GM12801 (cell line): ENCODE data around the gene PIERCE2.

Source experiments
- TF ChIP-seq, protein P1 (sequence below): IDR thresholded peaks from one replicate; pipeline ENCODE4 v1.5.1; 2011; ENCODE audit warnings: control low read depth; ENCODE audit not compliant: insufficient read length; ENCODE audit errors: extremely low read depth

PIERCE2 gene

DNA sequence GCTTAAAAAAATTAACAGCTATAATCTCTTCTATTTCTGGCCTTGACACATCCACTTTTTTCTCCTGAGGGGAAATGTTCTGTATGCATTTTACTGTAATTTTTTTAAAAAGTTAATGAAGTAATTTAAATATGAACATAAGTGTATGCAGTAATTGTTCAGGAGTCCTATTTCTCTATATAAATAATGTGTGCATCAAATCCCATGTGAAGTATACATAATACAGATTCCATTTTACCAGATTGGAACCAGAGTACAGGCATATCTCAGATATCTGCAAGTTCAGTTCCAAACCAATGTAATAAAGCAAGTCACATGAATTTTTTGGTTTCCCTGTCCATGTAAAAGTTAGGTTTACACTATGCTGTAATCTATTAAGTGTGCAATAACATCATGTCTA lies 26.7 kb upstream of the PIERCE2 start:
- TF ChIP-seq, protein P1, sequence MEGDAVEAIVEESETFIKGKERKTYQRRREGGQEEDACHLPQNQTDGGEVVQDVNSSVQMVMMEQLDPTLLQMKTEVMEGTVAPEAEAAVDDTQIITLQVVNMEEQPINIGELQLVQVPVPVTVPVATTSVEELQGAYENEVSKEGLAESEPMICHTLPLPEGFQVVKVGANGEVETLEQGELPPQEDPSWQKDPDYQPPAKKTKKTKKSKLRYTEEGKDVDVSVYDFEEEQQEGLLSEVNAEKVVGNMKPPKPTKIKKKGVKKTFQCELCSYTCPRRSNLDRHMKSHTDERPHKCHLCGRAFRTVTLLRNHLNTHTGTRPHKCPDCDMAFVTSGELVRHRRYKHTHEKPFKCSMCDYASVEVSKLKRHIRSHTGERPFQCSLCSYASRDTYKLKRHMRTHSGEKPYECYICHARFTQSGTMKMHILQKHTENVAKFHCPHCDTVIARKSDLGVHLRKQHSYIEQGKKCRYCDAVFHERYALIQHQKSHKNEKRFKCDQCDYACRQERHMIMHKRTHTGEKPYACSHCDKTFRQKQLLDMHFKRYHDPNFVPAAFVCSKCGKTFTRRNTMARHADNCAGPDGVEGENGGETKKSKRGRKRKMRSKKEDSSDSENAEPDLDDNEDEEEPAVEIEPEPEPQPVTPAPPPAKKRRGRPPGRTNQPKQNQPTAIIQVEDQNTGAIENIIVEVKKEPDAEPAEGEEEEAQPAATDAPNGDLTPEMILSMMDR: no peak

GRCh38 chr15:55383687-55384086 lies 24.6 kb upstream of the PIERCE2 start:
- TF ChIP-seq, protein P1: no peak

GRCh38 chr15:55387027-55387426 lies 21.3 kb upstream of the PIERCE2 start:
- TF ChIP-seq, protein P1: no peak

DNA sequence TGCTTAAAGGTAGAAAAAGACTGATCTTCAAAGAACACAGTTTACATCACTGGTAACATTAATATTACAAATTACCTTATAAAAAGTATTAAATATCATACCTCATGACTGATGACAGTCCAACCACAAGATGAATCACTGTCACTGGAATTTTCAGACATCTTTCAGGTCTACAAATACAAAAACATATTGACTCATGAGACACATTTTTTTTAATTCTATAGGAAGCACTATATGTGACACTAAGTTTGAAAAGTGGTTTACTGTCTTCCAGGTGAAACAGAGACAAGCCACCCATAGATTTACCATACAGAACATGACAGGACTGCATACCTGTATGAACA lies 19.1 kb upstream of the PIERCE2 start:
- TF ChIP-seq, protein P1: no peak

GRCh38 chr15:55394694-55395093 lies 13.6 kb upstream of the PIERCE2 start:
- TF ChIP-seq, protein P1: no peak

DNA sequence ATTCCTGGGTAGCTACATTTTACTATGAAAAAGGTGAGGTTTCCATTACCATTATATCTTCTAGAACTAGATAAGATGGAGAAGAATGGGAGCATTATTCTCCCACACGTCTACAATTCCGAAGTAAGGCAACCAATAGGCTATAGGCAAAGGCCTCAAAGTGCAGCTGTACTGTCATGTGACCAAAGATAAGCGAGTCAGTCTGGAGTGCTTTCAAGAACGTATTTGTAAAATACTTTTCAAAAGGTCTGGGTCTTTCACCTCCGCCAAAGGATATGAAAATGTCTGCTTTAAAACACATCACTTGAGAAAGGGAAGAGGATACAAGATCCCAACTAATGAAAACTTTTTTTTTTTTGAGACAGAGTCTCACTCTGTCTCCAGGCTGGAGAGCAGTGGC lies 10.1 kb upstream of the PIERCE2 start:
- TF ChIP-seq, protein P1: no peak

- TF ChIP-seq, protein P1: no peak
Observed at GRCh38 chr15:55401786-55402246, 6.5 kb upstream of the PIERCE2 start.

GRCh38 chr15:55402707-55403106 lies 5.6 kb upstream of the PIERCE2 start:
- TF ChIP-seq, protein P1: no peak
